ENCODE data around the gene B3GNT3.
A peak's percentile ranks its signal among the peaks of the same experiment; 100 is the strongest.

B3GNT3 gene

GRCh38 chr19:17794731-17795494 lies at the start of gene B3GNT3:
B3GNT3 (plus strand) TSS chr19:17795138; CDS start chr19:17807808, 12,670 bp downstream.
- no peak for TF ChIP-seq CTCF (IDR thresholded peaks at IDR 0.05; ENCODE audit: control insufficient read depth, insufficient read depth, low read depth, low read length, missing control alignments)
- DNase-seq (ENCODE audit: low read depth), result no peak

GRCh38 chr19:17747205-17748098 lies 47.5 kb upstream of the B3GNT3 start:
- H3K4me3 ChIP-seq (ENCODE audit: control insufficient read depth, low read depth, low read length), result peak overlapping the region; percentile 24
- no peak for TF ChIP-seq CTCF (IDR thresholded peaks at IDR 0.05; ENCODE audit: control insufficient read depth, insufficient read depth, low read depth, low read length, missing control alignments)
- DNase-seq (ENCODE audit: low read depth), result peak; percentile 29

More at GRCh38 chr19:17794731-17795494, at the start of gene B3GNT3:
- no peak within 1 kb of the TSS for H3K4me3 ChIP-seq (ENCODE audit: control insufficient read depth, low read depth, low read length)

GRCh38 chr19:17748884-17749638 lies 45.9 kb upstream of the B3GNT3 start:
- TF ChIP-seq CTCF (IDR thresholded peaks at IDR 0.05; ENCODE audit: control insufficient read depth, insufficient read depth, low read depth, low read length, missing control alignments), result no peak
- H3K4me3 ChIP-seq (ENCODE audit: control insufficient read depth, low read depth, low read length), result no peak overlapping the region
- DNase-seq (ENCODE audit: low read depth), result no peak

GRCh38 chr19:17749912-17750317 lies 45.0 kb upstream of the B3GNT3 start:
- DNase-seq (ENCODE audit: low read depth), result no peak
- TF ChIP-seq CTCF (IDR thresholded peaks at IDR 0.05; ENCODE audit: control insufficient read depth, insufficient read depth, low read depth, low read length, missing control alignments), result no peak
- H3K4me3 ChIP-seq (ENCODE audit: control insufficient read depth, low read depth, low read length), result no peak overlapping the region

GRCh38 chr19:17751103-17751911 lies 43.6 kb upstream of the B3GNT3 start, which contains the start of gene FCHO1:
FCHO1 (plus strand) TSS chr19:17751477; CDS start chr19:17755165, 3,688 bp downstream.
- DNase-seq (ENCODE audit: low read depth), result no peak
- no peak within 1 kb of the TSS for H3K4me3 ChIP-seq (ENCODE audit: control insufficient read depth, low read depth, low read length)
- no peak for TF ChIP-seq CTCF (IDR thresholded peaks at IDR 0.05; ENCODE audit: control insufficient read depth, insufficient read depth, low read depth, low read length, missing control alignments)

All from AG09309 (cell line).